Loucy (cell line): ENCODE results near the gene NSMCE3.

Source experiments
- EZH2phosphoT487 ChIP-seq: fragments of 200-600 bp; IDR thresholded peaks from 2 replicates; pipeline ENCODE4 v1.6.1; 2018; ENCODE audit warnings: antibody characterized with exemption, mild to moderate bottlenecking, moderate library complexity, borderline replicate concordance
- TF ChIP-seq, protein P1 (sequence below): fragments of 200-600 bp; sonication (generic); conservative IDR thresholded peaks from 2 replicates; pipeline ENCODE4 v1.5.1; 2014; ENCODE audit warnings: mild to moderate bottlenecking, antibody characterized with exemption, low read length

DNA sequence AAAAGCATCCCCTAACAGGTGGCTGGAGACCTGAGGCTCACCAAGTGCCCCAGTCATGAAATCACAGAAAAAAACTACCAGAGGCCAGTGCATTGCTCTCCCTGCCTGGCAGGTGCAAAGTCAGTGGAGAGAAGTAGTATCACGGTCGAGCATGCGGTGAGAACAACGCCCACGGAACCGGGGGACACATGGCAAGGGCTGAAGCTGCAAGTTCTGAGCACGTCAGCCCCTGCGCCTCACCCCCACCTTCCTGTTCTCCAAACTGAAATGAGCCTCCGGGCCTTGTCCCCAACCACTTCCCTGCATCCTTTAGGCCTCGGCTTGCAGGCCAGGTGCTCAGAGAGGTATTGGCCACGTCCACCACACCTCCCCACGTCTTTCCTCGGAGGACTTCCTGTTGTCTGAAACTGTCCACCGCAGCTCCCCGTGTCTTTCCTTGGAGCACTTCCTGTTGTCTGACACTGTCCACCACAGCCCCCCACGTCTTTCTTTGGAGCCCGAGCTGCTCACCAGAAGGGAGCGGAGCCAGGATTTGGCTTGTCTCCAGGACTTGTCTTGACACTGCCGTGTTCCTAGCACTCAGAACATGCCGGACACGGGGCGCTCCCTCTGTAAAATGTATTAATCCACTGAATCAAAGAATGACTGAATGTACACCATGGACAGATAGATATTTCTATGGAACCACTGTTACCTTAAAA lies 43.9 kb downstream of the NSMCE3 start:
- TF ChIP-seq, protein P1, sequence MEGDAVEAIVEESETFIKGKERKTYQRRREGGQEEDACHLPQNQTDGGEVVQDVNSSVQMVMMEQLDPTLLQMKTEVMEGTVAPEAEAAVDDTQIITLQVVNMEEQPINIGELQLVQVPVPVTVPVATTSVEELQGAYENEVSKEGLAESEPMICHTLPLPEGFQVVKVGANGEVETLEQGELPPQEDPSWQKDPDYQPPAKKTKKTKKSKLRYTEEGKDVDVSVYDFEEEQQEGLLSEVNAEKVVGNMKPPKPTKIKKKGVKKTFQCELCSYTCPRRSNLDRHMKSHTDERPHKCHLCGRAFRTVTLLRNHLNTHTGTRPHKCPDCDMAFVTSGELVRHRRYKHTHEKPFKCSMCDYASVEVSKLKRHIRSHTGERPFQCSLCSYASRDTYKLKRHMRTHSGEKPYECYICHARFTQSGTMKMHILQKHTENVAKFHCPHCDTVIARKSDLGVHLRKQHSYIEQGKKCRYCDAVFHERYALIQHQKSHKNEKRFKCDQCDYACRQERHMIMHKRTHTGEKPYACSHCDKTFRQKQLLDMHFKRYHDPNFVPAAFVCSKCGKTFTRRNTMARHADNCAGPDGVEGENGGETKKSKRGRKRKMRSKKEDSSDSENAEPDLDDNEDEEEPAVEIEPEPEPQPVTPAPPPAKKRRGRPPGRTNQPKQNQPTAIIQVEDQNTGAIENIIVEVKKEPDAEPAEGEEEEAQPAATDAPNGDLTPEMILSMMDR: no peak
- no peak for TF ChIP-seq EZH2phosphoT487
